HG03108 (cell line): ENCODE data around the gene COL5A2.

ENCODE experiments used
- ATAC-seq: cut with Tn5 transposase; IDR thresholded peaks from one replicate; pipeline ENCODE4 v1.9.1; 2021; ENCODE audit warnings: moderate library complexity; ENCODE audit not compliant: unreplicated experiment

The COL5A2 gene

DNA sequence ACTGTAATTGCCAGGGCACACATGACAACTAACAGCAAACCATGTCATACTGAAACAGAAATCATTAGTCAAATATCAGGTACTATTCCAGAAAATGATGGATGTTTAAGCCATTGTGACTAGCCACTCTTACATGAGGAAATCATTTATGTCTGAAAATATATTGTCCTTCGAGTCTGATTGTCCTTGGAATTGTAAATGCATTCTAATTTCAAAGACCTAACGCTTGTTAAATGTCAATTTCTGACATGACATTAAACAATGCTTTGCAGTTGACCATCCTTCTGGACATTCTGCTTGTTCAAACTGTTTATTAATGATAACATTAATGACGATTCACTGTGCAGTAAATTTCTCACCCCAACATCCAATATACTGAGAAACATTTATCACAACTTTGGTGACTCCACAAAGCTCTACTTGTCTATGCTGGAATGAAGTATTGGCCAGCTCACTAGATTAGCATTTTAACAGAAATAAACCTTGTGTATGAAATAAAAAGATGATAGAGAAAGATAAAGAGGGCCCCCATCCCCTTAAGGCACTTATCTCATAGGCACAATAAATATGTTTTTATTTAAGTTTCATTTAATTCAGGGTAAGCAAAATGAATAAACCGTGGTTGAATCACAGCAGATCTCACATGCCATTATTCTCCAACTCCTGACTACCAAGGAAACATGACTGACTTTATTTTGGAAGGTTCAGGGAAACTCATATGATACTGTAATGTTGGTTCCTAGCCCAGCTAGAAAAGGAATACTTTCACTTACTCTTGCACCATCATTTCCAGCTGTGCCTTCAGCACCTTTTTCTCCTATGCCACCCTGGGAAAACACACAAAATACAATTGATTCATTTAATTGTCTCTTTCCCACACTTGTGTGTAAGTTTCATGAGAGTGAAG is 123.1 kb downstream of the COL5A2 start:
- ATAC-seq, result no peak

DNA sequence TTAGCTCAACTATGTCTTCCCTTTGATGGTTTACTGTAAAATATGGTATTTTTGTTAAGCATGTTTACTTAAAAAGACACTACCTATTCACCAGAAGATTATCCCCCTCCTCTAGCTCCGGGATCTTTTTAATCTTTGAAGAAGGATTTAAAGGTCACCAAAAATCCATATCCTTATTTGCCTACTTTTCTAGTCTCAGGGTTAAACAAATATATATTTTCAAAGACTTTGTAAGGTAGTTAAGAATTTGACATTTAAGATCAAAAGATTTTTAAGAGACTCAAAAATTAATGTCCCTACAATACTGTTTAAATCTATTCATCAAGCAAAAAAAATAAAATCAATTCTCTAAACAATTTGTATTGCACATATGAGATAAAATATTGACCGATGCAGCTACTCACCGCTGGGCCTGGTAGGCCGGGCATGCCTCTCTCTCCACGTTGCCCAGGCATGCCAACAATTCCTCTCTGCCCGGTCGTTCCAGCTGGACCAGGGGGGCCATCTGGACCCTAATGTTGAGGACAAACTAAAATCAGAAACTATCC is 129.3 kb downstream of the COL5A2 start:
- ATAC-seq, result no peak

DNA sequence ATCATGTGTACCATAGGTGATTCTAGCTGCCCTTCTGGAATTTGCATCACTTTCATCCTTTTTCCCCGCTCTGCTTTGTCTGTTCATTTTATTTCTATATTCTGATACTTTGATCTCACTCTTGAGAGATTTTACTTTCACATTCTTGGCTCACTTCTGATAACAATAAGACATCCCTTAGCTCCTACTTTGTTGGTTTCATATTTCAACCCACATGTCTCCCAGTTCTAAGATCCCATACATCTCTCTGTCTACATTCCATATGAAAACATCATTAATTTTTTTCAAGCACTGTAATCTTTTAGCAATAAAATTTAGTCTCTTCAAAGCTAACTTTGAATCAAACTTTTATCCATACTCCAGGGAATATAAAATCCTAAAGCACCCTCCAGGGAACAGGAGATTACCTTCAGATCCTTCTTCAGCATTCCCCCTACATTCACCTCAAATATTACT is 129.8 kb downstream of the COL5A2 start:
- ATAC-seq, result no peak

DNA sequence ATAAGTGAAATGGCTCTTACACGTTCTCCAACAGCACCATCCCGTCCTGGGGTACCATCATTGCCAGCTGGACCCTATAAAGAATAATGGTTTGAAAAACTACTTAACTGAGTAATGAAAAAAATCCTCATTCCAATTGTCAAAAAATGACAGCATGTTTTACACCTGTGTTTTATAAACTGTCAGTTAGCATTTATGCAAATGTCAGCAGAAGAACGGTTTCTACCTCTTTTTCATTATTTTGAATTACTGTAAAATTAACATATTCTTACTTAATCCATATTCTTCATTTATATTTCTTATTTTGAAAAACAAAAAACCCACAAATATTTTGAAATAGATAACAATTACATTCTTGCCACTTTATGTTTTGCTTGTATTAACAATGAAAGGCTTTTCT is 131.4 kb downstream of the COL5A2 start:
- no peak for ATAC-seq

DNA sequence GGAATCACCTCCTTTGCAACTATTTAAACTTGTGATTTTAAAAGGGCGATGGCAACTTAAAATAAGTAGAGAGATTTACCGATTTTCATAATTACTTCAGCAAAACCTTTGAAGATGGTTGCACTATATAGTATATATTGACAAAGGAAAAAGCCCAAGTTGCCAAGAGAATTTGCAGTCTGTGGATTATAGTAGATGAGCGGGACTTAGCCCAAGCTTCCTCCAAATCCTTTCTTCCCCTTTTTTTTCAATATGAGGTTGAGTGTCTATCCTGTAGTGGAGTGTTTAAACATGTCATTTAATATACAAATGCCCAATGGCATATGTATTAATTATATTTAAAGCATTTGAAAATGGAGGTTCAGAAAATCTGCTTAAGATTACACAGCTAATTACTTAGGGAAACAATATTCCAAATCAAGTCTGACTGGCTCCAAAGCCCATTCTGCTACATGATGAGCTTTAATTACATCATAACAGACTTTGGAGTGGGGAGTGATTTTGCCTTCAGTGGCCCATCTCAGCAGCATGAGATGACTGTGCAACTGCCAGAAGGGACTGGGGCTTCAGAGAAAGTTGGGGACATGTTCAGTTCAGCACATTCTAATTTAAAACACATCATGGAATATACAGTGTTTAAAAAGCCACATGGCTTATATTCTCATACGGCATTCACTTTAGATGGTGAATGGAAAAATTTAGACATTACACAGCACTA is 132.2 kb downstream of the COL5A2 start:
- ATAC-seq, result no peak

DNA sequence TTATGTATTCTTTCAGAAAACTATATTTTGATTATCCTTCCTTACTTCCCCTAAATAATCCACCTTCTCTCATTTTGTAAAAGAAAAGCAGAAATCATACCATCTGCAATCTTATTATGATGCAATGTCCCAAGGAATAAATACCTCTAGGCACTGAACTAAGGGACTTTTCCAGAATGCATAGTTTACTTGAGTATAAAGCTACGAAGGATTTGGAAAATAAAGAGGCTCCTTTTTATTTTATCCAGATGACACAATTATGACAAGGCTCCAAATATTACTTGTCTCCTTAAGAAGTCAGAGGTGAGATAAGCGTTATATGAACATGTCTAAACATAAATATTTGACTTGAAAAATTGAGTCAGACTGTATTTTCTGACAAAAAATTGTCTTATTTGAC is 133.2 kb downstream of the COL5A2 start:
- no peak for ATAC-seq

DNA sequence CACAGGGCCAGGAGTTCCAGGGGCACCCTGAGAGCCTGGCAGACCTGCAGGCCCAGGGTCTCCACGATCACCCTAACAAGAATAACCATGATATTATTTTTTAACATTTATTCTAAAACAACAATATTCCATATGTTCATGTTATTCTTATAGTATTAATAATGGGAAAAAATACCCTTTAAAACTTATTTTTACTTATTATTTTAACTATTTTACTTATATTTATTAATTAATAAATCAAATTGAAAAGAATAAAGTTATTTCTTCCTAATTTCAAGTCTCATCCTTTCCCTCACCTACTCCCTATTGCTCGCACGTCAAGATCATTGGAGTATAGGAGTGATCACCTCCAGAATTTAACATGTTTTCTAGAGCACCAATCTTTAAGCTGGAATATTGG is 133.7 kb downstream of the COL5A2 start:
- no peak for ATAC-seq

DNA sequence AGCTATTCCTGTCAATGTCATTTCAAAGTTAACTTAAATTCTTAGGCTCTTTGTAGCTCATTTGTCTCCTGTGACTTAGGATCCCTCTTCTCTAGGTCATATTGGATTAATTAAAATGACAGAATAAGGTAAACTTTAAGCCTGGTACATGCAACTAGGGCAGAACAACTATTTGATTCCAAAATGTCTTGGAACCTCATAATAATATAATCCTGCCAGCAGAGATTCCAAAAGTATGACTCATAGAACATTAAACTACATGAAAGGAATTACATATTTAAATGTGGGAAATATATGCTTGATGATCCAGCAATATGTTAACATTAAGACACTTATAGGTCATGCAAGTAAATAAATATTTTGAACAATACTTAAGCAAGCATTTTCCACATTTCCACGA is 142.0 kb downstream of the COL5A2 start:
- no peak for ATAC-seq

DNA sequence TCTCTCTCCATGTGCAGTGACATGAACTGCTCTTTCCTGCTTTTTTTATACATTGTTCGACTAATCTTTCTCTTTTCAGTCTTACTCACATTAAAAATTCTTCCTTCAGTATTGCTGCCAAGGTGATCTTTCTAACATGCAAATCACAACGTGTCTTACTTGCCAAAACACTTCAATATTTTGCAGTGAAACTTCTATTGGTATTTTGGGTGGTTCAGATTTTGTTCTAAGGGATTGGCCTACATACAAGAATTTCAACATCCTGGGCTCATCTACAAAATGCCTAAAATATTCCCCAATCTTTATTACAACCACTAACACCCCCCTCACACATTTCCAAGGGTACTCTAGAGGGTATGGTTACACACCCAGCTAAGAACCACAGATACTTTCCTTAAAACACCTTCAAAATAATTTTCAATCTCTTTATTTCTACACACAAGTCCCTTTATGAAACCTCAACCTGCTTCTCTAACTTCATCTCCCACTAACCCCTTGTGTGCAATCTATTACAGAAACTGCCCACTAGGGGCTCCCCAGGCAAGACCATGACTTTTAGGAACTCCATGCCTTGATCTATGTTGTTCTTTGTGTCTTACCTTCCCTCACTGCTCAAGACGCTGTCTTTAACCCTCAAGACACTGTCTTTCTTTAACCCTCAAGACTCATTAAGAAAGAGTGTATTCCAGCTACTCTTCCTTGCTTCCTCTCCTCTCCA is 154.5 kb downstream of the COL5A2 start:
- no peak for ATAC-seq

DNA sequence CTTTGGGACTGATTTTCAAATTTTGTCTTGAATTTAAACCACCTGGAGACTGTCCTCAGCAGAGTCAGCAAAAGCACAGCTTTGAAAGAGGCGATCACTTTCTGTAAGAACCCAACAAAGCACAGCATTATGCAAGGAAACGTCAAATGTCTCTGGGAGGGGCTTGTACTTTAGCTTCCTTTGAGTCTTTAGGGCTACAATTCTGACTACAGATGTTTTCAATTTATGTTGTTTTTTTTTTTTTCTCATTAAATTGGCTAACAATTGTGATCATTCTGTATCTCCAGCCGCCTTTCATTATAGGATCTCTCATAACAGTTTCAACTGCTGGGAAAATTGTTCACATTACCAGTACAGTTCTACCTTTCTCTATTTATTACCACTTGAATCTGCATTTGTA is 157.1 kb downstream of the COL5A2 start:
- ATAC-seq, result no peak

DNA sequence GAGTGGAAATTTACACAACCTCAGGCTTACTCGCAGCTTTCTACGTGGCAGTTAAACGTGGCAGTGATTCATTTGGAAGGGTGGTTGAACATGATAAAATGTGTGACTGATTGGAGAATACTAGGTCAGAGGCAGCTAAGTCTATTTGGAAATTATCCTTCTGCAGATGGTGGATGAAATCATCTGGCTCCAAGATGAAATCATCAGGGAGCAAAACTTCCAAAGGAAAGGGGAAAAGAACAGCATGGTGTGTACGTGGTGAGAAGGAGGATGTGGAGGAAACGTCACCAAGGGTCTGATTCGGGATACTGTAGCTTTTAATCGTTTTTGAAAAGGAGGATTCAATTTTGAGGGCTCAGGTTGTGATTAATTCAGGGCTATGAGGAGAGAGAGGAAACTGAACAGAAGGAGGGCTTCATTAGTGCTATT is 157.5 kb downstream of the COL5A2 start:
- no peak for ATAC-seq

DNA sequence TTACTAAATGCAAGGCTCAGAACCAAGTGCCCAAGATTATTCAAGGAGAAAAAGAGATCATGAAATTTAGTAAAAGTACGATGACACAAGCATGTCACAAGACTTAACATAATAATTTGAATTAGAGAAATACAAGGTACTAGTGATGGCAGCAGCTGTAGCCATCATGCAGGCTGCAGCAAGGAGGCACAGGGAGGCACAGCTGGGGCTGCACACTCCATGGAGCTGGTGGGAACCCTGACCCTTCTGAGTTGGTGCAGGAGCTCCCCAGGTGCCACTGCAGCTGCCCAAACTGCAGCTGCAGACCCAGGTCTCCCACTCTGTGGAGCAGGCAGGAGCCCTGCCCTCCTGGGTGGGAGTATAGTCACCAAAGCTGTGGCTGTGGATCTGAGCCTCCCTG is 159.4 kb downstream of the COL5A2 start:
- no peak for ATAC-seq

DNA sequence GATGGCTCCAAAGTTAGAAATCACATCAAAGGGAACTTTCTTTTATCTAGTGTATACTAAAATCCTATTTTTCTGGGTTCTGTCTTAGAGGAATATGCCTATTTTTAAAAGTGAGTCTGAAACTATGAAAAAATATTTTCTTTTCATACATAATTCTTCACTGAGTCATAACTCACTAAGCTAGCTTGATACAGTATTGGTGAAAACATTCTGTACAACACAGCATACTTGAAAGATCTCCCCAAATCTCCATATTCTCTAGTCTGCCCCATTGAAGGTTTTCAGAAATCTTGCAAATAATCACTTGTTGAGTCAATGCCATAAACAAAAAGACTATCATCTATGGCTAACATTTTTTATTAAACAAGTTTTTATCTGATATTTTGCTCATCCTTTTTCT is 160.9 kb downstream of the COL5A2 start:
- ATAC-seq, result no peak

DNA sequence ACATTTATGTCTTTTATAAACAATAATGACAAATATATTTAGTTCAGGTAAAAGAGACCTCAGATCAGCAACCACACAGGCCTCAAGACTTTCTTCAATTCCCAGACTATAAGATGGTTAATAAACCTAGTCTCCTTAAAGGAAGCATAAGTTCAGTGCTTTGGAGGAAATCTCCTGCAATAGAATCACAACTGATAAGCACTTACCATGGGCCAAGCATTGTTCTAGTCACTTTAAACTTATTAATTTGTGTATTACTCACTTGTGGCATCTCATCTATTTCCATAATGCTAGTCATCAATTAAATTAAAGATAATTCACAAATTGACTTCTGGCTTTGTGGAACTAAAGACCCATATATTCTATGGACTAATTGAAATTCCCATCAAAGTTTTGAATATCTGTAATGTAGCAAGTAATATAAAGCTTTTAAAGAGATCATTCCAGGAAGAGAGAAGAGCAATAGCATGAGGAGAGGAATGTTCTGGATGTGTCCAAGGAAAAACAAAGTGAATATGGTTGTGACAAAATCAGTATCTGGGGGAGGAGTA is 163.2 kb downstream of the COL5A2 start:
- no peak for ATAC-seq

DNA sequence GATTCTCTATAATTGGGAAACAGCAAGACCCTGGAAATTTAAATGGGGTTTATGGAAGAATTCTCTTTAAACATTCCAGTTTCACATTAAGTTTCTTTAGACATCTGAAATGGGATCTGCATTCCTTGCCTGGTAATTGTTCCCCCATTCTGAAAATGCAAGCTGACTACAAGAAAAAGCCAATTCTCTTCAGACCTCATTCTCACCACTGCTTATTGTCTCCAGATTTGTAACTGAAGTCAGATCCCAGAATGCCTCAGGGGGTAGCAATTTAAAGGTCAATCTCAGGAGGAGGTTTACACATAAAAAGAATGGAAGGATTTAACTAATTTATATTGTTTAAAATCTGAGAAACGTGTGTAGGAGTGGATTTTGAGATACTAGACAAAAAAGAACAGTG is 164.2 kb downstream of the COL5A2 start:
- ATAC-seq, result no peak

DNA sequence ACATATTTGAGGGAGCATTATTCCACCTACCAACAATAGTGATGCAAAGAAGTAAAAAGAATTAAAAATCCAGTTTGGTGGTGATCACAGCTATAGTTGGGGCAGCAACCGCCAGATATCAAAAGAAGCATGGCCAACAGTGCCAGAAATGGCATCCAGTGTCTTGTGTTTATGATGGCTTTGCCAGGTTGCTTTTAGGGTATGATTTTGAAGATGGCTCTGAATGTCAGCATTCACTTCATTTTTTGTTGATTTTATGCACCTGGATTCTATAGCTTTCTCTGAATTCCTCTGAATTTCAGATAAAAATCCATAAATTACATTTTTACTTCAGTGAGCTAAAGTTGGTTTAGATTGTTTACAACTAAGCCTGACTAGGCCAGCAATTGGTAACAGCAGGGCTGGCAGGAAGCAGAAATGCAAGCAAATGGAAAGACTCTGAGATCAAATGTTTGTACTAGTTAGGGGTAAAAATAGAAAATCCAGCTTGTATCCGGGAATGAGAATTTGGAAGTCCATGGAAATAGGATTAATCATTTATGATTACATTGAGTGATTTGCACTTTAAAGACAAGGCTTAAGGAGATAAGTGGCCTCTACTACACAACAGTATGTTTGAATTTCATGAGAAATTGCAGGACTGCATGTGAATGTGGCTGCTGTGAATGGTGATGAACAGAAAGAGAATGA is 165.0 kb downstream of the COL5A2 start:
- no peak for ATAC-seq

DNA sequence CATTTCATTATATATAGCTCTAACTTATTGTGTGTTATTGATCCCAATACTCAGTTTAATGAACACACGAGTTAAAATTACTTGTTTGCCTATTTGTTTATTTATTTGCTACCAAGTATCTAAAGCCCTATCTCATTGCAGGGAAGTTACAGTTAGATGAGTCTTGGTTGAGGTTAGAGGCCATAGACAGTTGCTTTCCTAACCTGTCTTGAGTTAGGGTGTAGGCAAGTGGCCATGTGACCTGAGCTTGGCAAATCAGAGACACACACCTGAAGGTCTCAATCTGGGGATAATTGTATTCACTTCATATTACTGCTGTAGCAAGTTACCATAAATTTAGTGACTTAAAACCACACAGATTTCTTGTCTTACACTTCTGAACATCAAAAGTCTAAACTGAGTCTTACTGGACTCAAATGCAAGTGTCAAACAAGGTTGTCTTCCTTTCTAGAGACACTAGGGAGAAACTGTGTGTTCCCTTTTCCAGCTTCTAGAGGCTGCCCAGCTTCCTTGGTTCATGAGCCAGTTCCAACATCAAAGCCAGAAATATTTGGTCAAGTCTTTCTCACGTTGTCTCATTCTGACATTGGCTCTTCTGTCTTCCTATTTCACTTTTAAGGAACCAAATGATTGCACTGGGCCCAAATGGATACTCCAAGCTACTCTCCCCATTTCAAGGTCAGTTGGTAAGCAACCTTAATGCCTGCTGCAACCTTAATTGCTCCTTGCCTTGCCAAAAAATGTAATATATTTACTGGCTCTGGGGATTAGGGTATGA is 165.7 kb downstream of the COL5A2 start:
- no peak for ATAC-seq

DNA sequence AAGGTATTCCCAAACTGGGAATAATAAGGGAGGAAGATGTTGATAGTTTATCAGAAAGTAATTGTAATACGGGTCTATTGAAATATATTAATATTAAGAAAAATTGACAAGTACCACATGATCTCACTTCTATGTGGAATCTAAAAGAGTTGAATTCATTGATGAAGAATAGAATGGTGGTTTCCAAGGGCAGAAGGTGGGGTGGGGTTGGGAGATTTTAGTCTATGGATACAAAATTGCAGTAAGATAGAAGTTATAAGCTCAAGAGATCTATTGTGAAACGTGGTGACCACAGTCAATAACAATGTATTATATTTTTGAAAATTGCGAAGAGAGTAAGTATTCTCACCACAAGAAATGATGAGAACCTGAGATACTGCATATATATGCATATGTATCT is 166.5 kb downstream of the COL5A2 start:
- no peak for ATAC-seq

DNA sequence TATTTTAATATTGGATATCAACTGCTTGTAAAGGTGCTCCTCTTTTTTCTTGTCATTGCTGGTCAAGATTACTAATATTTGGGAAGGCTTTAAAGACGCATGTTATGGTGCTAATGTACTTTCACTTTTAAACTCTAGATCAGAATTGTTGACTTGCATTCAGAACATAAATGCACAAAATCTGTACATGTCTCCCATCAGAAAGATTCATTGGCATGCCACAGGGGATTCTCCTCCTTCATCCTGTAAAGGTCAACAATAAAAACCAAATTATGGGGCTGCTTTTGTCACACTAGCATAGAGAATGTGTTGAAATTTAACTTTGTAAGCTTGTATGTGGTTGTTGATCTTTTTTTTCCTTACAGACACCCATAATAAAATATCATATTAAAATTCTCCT is 167.2 kb downstream of the COL5A2 start:
- no peak for ATAC-seq

DNA sequence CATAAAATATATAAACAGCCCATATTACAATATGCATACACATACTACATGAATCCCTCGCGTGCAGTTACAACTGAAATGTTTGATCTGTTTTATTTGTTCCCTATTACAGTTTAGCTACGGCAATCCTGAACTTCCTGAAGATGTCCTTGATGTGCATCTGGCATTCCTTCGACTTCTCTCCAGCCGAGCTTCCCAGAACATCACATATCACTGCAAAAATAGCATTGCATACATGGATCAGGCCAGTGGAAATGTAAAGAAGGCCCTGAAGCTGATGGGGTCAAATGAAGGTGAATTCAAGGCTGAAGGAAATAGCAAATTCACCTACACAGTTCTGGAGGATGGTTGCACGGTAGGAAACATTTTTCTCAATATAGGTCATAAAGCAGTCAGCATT is 169.0 kb downstream of the COL5A2 start:
- ATAC-seq, result no peak
